B cell (primary cell): ENCODE measurements around the gene MSH2. TPM values are rescaled to one million over a fixed set of nuclear protein-coding genes. Genes with fewer than 3 reads are reported as not detected.

Experiments used
- ATAC-seq: fragments of 200-7000 bp; cut with Tn5 transposase; one replicate; pipeline ENCODE4 v1.10.0; 2021; ENCODE audit warnings: low read depth, mild to moderate bottlenecking, moderate number of reproducible peaks, moderate library complexity
- CTCF ChIA-PET: fragments of 350-600 bp; sonication (Branson Sonifier 250); formaldehyde crosslinking; loops from one replicate; lab custom pipeline; 2021; ENCODE audit warnings: antibody characterized with exemption, inconsistent platforms; lab: Charles Lee
- POLR2A ChIA-PET: fragments of 350-600 bp; sonication (Branson Sonifier 250); formaldehyde crosslinking; loops from one replicate; lab custom pipeline; 2021; ENCODE audit warnings: antibody characterized with exemption; lab: Charles Lee
- DNase-seq: peaks from one replicate; pipeline ENCODE4 v3.0.0; 2013
- H2AFZ ChIP-seq: 2 replicates; pipeline ENCODE4 v1.6.1; 2012; ENCODE audit warnings: mild to moderate bottlenecking, low read depth, low read length; ENCODE audit not compliant: insufficient read depth, poor library complexity, severe bottlenecking
- H3K27ac ChIP-seq, 2 donors: 1 replicate in 1 of 2; 2 replicates in 1 of 2; pipeline ENCODE4 v1.5.1; 2012 to 2013; ENCODE audit warnings: low read length in 2 of 2, mild to moderate bottlenecking in 2 of 2, moderate library complexity in 1 of 2
- H3K27me3 ChIP-seq, 4 experiments: fragments of 200-600 bp in 1 of 4; sonication (generic) in 1 of 4; replicated peaks in 1 of 4; 1 replicate in 2 of 4; 2 replicates in 2 of 4; pipeline versions ENCODE4 v1.6.1 to v1.7.0; 2013 to 2016; ENCODE audit warnings: low read length in 3 of 4, mild to moderate bottlenecking in 2 of 4, mixed read lengths in 1 of 4, moderate library complexity in 1 of 4; ENCODE audit not compliant: insufficient read depth in 4 of 4, control insufficient read depth in 3 of 4; ENCODE audit errors: control extremely low read depth in 1 of 4
- H3K36me3 ChIP-seq, 2 experiments: replicated peaks in 1 of 2; 1 replicate in 1 of 2; 2 replicates in 1 of 2; pipeline versions ENCODE4 v1.6.1 to v1.7.1; 2013; ENCODE audit warnings: low read length in 1 of 2; ENCODE audit not compliant: insufficient read depth in 2 of 2, control insufficient read depth in 1 of 2; ENCODE audit errors: control extremely low read depth in 1 of 2, extremely low read depth in 1 of 2
- H3K4me1 ChIP-seq, 2 donors: fragments of 200-600 bp in 1 of 2; sonication (generic) in 1 of 2; 1 replicate in 1 of 2; 2 replicates in 1 of 2; pipeline versions ENCODE4 v1.5.1 to v1.6.1; 2013 to 2017; ENCODE audit warnings: low read length in 2 of 2; ENCODE audit not compliant: control insufficient read depth in 2 of 2, insufficient read depth in 2 of 2
- H3K4me2 ChIP-seq: replicated peaks from 2 replicates; pipeline ENCODE3; 2012; ENCODE audit warnings: mild to moderate bottlenecking, low read depth, low read length; ENCODE audit not compliant: poor library complexity, severe bottlenecking
- H3K4me3 ChIP-seq, 5 experiments: fragments of 200-600 bp in 1 of 5; sonication (generic) in 1 of 5; 1 replicate in 3 of 5; 2 replicates in 2 of 5; pipeline versions ENCODE4 v1.5.1 to v1.7.0; 2011 to 2016; ENCODE audit warnings: low read length in 4 of 5, mild to moderate bottlenecking in 4 of 5, low read depth in 2 of 5, control low read depth in 1 of 5, moderate library complexity in 1 of 5; ENCODE audit not compliant: insufficient read depth in 1 of 5; ENCODE audit errors: control extremely low read depth in 1 of 5, extremely low read depth in 1 of 5
- H3K79me2 ChIP-seq: fragments of 200-600 bp; sonication (generic); one replicate; pipeline ENCODE4 v1.6.0; 2016; ENCODE audit warnings: low read length; ENCODE audit not compliant: control insufficient read depth, insufficient read depth
- H3K9ac ChIP-seq: fragments of 200-600 bp; sonication (generic); 2 replicates; pipeline ENCODE4 v1.6.1; 2017; ENCODE audit warnings: mild to moderate bottlenecking, low read length, moderate library complexity
- H3K9me3 ChIP-seq, 3 donors: one replicate each; pipeline versions ENCODE4 v1.6.1 to v1.7.1; 2013; ENCODE audit warnings: low read length in 2 of 3; ENCODE audit not compliant: control insufficient read depth in 2 of 3, insufficient read depth in 1 of 3; ENCODE audit errors: control extremely low read depth in 1 of 3
- H4K20me1 ChIP-seq: 2 replicates; pipeline ENCODE4 v1.6.0; 2012; ENCODE audit warnings: mild to moderate bottlenecking, low read length; ENCODE audit not compliant: insufficient read depth, control insufficient read depth, poor library complexity, severe bottlenecking
- H3K27ac Mint-ChIP-seq: one replicate; pipeline ENCODE4 v1.8.0; 2021; ENCODE audit warnings: mixed read lengths
- H3K27me3 Mint-ChIP-seq: one replicate; pipeline ENCODE4 v1.8.0; 2021; ENCODE audit warnings: mixed read lengths
- H3K4me1 Mint-ChIP-seq: one replicate; pipeline ENCODE4 v1.8.0; 2021; ENCODE audit warnings: mixed read lengths
- H3K4me3 Mint-ChIP-seq: one replicate; pipeline ENCODE4 v1.8.0; 2021; ENCODE audit warnings: mixed read lengths
- H3K9me3 Mint-ChIP-seq: one replicate; pipeline ENCODE4 v1.8.0; 2022; ENCODE audit warnings: mixed read lengths; ENCODE audit not compliant: insufficient read depth
- CTCF ChIP-seq: fragments of 200-600 bp; IDR thresholded peaks from one replicate; pipeline ENCODE4 v1.8.0; 2022; ENCODE audit warnings: antibody characterized with exemption, mild to moderate bottlenecking
- EZH2 ChIP-seq: IDR thresholded peaks from 2 replicates; pipeline ENCODE4 v1.6.1; 2012; ENCODE audit warnings: borderline replicate concordance, low read depth, mild to moderate bottlenecking, moderate library complexity, low read length; ENCODE audit not compliant: insufficient read depth, poor library complexity, severe bottlenecking
- WGBS: methylation state at CpG from one replicate; pipeline ENCODE4 v1.1.5; 2013; ENCODE audit warnings: missing lambda C conversion rate; ENCODE audit not compliant: insufficient coverage; 5-methylcytosine and 5-hydroxymethylcytosine counted together
- intact Hi-C: fragments of 100-400 bp; cut with micrococcal nuclease; formaldehyde crosslinking; loops from one replicate; pipeline ENCODE4 v1.10.0; 2022
- polyA plus RNA-seq: library from polyadenylated mRNA; depleted of rRNA; stranded (reverse); fragments of >200 nt; gene quantifications from 2 replicates; pipeline ENCODE4 v1.2.3, GENCODE V29; 2012
- total RNA-seq, 2 donors: library from RNA; stranded (reverse); fragments of 120-200 nt in 1 of 2; gene quantifications; 1 replicate in 1 of 2; 2 replicates in 1 of 2; pipeline versions ENCODE4 v1.2.3 to v1.2.4, GENCODE V29; 2013 to 2022

Gene MSH2
- total and polyA plus RNA-seq, 2 donors (not counting 1 experiment from before 2014, with no cell fraction given): 7.4 to 21.9 TPM

GRCh38 chr2:47499621-47500309 lies 96.8 kb downstream of the MSH2 start:
- CTCF ChIA-PET: interaction anchor here (1.2 kb wide), 1 partner anchor 62 kb away, joined by 4 read pairs; no protein-coding TSS in a partner anchor
- no peak for DNase-seq
- WGBS: 78% methylated on average over 7 of the region's 7 CpGs
- Mint-ChIP-seq H3K4me1 (peaks cover 25% of the 10 kb centered on the region), H3K4me3 (no peak overlapping the region), H3K9me3 (peaks cover 10% of the 10 kb centered on the region), H3K27me3 (peaks cover 12% of the 10 kb centered on the region), H3K27ac (no peak overlapping the region)
- no peaks in the 10 kb centered on the region for H4K20me1 ChIP-seq
- H2AFZ ChIP-seq: no peak overlapping the region
- H3K4me1 ChIP-seq: peaks cover 23 to 25% of the 10 kb centered on the region in 2 donors
- TF ChIP-seq CTCF: no peak
- TF ChIP-seq EZH2: no peak
- H3K9me3 ChIP-seq: peaks cover 0 to 43% (median 18%) of the 10 kb centered on the region in 3 donors
- H3K27ac ChIP-seq: no peak overlapping the region
- H3K36me3 ChIP-seq: no peaks in the 10 kb centered on the region
- ATAC-seq: no peak
- no peak overlapping the region for H3K4me3 ChIP-seq
- peaks cover 0 to 15% (median 0%) of the 10 kb centered on the region in 4 experiments for H3K27me3 ChIP-seq
- intact Hi-C loops: no loop called here
- H3K9ac ChIP-seq: no peak overlapping the region
- no peak overlapping the region for H3K4me2 ChIP-seq
- no peaks in the 10 kb centered on the region for H3K79me2 ChIP-seq
- POLR2A ChIA-PET: no interaction called here

GRCh38 chr2:47501374-47502200 lies 98.6 kb downstream of the MSH2 start:
- POLR2A ChIA-PET: no interaction called here
- no peak overlapping the region for H3K27ac ChIP-seq
- 60% methylated on average over 1 of the region's 3 CpGs for WGBS
- TF ChIP-seq CTCF: no peak
- TF ChIP-seq EZH2: no peak
- Mint-ChIP-seq H3K27ac (no peak overlapping the region), H3K27me3 (peaks cover 10% of the 10 kb centered on the region), H3K4me1 (peaks cover 27% of the 10 kb centered on the region), H3K9me3 (peaks cover 14% of the 10 kb centered on the region), H3K4me3 (no peak overlapping the region)
- H3K36me3 ChIP-seq: no peaks in the 10 kb centered on the region
- H3K4me3 ChIP-seq: no peak overlapping the region
- H3K4me1 ChIP-seq: peaks cover 23 to 25% of the 10 kb centered on the region in 2 donors
- no peaks in the 10 kb centered on the region for H3K79me2 ChIP-seq
- peaks cover 0 to 13% (median 0%) of the 10 kb centered on the region in 4 experiments for H3K27me3 ChIP-seq
- no peaks in the 10 kb centered on the region for H4K20me1 ChIP-seq
- H3K4me2 ChIP-seq: no peak overlapping the region
- intact Hi-C loops: no loop called here
- no peak overlapping the region for H3K9ac ChIP-seq
- H2AFZ ChIP-seq: no peak overlapping the region
- H3K9me3 ChIP-seq: peaks cover 0 to 49% (median 27%) of the 10 kb centered on the region in 3 donors
- DNase-seq (no peak), ATAC-seq (no peak)
- CTCF ChIA-PET: interaction anchor here (0.6 to 0.7 kb wide), 2 partner anchors 264 to 266 kb away, joined by 3 read pairs; no protein-coding TSS in a partner anchor
